Osteoblast (primary cell): Measurements from ENCODE around the gene RFTN1. TPM values are rescaled to one million over a fixed set of nuclear protein-coding genes. Genes with fewer than 3 reads are reported as not detected.

Source experiments
- DNase-seq: peaks from one replicate; pipeline ENCODE4 v3.0.0; 2011; ENCODE audit warnings: low spot score, mixed read lengths; ENCODE audit not compliant: insufficient read length; ENCODE audit errors: missing footprints
- H2AFZ ChIP-seq: 2 replicates; pipeline ENCODE4 v1.6.0; 2011; ENCODE audit warnings: mild to moderate bottlenecking, low read length
- H3K27ac ChIP-seq: 2 replicates; pipeline ENCODE4 v1.5.1; 2011; ENCODE audit warnings: mild to moderate bottlenecking, low read depth, low read length, moderate library complexity
- H3K27me3 ChIP-seq: 2 replicates; pipeline ENCODE4 v1.6.0; 2012; ENCODE audit warnings: mild to moderate bottlenecking, control low read depth, inconsistent platforms, low read length, moderate library complexity; ENCODE audit not compliant: insufficient read depth
- H3K36me3 ChIP-seq: 2 replicates; pipeline ENCODE4 v1.5.1; 2011; ENCODE audit warnings: mild to moderate bottlenecking, low read length, control low read depth, moderate library complexity; ENCODE audit not compliant: insufficient read depth
- H3K4me1 ChIP-seq: 2 replicates; pipeline ENCODE4 v1.5.1; 2011; ENCODE audit warnings: mild to moderate bottlenecking, low read length, control low read depth, moderate library complexity; ENCODE audit not compliant: insufficient read depth
- H3K4me2 ChIP-seq: 2 replicates; pipeline ENCODE4 v1.6.0; 2011; ENCODE audit warnings: mild to moderate bottlenecking, low read length; ENCODE audit not compliant: insufficient read depth
- H3K4me3 ChIP-seq: fragments of 200-600 bp; sonication (generic); 3 replicates; pipeline ENCODE4 v1.5.1; 2012; ENCODE audit warnings: mild to moderate bottlenecking, low read length, inconsistent platforms; ENCODE audit not compliant: insufficient read depth
- H3K79me2 ChIP-seq: 2 replicates; pipeline ENCODE4 v1.6.0; 2012; ENCODE audit warnings: mild to moderate bottlenecking, low read length, control low read depth, inconsistent platforms; ENCODE audit not compliant: insufficient read depth
- H3K9me3 ChIP-seq: 2 replicates; pipeline ENCODE4 v1.5.1; 2011; ENCODE audit warnings: low read depth, low read length, control low read depth
- H4K20me1 ChIP-seq: 2 replicates; pipeline ENCODE4 v1.6.0; 2012; ENCODE audit warnings: mild to moderate bottlenecking, low read length, control low read depth; ENCODE audit not compliant: insufficient read depth
- total RNA-seq: library from RNA; depleted of rRNA; stranded (reverse); fragments of >200 nt; gene quantifications from 2 replicates; pipeline ENCODE4 v1.2.3, GENCODE V29; 2012
- TF ChIP-seq, protein P1 (sequence below): IDR thresholded peaks from 2 replicates; pipeline ENCODE4 v1.5.1; 2011; ENCODE audit warnings: mild to moderate bottlenecking, low read depth, low read length, moderate library complexity; ENCODE audit errors: extremely low read depth

Gene RFTN1
- total RNA-seq, 1 donor, result 99.2 TPM

DNA sequence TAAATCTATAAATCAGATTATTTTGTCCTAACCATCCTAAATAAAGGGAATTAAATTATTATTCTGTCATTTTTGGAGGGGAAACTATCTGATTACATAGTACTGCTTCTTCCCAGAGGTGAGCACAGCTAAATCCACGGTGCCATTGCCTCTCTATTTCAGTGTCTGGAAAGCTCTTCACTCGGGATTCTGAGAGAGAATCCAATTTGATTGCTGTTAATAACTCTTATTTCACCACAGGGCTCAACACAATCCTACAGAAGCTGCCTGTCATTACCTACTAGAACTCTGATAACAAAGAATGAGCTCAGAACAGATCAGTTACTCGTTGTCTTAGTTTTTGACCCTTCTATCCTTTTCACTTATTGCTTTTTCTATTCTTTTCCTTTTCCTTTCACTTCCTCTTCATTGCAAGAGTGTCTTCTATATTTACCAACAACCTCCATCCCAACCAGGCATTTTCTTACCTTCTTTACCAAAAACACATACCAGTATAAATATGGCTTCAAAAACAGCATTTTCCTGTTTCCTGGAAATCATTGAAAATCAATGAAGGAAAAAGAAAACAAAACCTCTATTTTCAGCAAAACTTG is 218.1 kb downstream of the RFTN1 start:
- no peak for DNase-seq
- Histone ChIP-seq H3K4me2 (no peak overlapping the region), H3K4me3 (no peak overlapping the region), H4K20me1 (no peaks in the 10 kb centered on the region), H3K79me2 (no peaks in the 10 kb centered on the region), H3K36me3 (no peaks in the 10 kb centered on the region), H3K27me3 (no peaks in the 10 kb centered on the region), H2AFZ (no peak overlapping the region), H3K4me1 (peaks cover 23% of the 10 kb centered on the region), H3K9me3 (no peaks in the 10 kb centered on the region), H3K27ac (no peak overlapping the region)
- TF ChIP-seq, protein P1, sequence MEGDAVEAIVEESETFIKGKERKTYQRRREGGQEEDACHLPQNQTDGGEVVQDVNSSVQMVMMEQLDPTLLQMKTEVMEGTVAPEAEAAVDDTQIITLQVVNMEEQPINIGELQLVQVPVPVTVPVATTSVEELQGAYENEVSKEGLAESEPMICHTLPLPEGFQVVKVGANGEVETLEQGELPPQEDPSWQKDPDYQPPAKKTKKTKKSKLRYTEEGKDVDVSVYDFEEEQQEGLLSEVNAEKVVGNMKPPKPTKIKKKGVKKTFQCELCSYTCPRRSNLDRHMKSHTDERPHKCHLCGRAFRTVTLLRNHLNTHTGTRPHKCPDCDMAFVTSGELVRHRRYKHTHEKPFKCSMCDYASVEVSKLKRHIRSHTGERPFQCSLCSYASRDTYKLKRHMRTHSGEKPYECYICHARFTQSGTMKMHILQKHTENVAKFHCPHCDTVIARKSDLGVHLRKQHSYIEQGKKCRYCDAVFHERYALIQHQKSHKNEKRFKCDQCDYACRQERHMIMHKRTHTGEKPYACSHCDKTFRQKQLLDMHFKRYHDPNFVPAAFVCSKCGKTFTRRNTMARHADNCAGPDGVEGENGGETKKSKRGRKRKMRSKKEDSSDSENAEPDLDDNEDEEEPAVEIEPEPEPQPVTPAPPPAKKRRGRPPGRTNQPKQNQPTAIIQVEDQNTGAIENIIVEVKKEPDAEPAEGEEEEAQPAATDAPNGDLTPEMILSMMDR, result no peak

DNA sequence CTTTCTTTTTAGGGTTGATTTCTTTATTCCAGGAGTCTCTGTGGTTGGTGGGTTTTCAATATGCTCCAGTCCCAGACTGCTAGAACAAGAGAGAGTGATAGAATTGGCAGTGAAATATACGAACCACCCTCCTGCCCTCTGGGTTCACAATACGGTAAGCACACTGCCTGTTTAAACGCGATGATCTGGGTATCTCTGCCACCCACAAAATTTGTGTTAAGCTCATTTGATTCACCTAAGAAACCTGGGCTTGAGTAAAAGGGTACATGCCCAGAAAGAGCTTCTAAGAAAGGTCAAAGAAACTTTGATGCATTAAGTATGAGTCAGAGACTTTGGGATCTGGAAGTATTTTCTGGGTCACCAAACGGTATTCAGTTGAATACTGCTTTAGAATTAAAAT is 218.7 kb downstream of the RFTN1 start:
- Histone ChIP-seq H3K36me3 (no peaks in the 10 kb centered on the region), H3K9me3 (no peaks in the 10 kb centered on the region), H3K27me3 (no peaks in the 10 kb centered on the region), H3K4me1 (peaks cover 23% of the 10 kb centered on the region), H3K27ac (no peak overlapping the region), H3K4me3 (no peak overlapping the region), H2AFZ (no peak overlapping the region), H3K4me2 (no peak overlapping the region), H4K20me1 (peaks cover 3% of the 10 kb centered on the region), H3K79me2 (no peaks in the 10 kb centered on the region)
- TF ChIP-seq, protein P1, result no peak
- peak; percentile 31 for DNase-seq

DNA sequence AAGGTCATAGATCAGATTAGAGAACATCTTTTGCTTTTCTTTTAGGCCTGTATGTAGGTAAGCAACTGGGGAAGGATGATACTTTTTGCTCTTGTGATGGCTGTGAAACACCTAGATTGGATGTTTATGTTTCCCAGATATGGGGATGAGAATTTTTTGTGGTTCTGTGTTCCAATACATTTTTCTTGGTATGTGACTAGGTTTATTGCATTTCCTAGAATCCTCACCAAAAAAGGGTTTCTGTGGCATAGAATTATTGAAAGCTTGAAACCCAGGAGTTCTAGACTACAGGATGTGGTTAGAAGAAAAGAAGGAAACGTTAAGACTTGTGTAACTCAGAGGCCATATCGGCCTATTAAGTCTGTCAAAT is 222.7 kb downstream of the RFTN1 start:
- peaks cover 34% of the 10 kb centered on the region for H3K4me1 ChIP-seq
- peaks cover 10% of the 10 kb centered on the region for H4K20me1 ChIP-seq
- H3K4me2 ChIP-seq, result no peak overlapping the region
- peak overlapping the region; percentile 15 for H3K27ac ChIP-seq
- H2AFZ ChIP-seq, result no peak overlapping the region
- TF ChIP-seq, protein P1, result no peak
- H3K9me3 ChIP-seq, result no peaks in the 10 kb centered on the region
- H3K4me3 ChIP-seq, result no peak overlapping the region
- H3K79me2 ChIP-seq, result no peaks in the 10 kb centered on the region
- no peaks in the 10 kb centered on the region for H3K36me3 ChIP-seq
- H3K27me3 ChIP-seq, result no peaks in the 10 kb centered on the region
- no peak for DNase-seq

DNA sequence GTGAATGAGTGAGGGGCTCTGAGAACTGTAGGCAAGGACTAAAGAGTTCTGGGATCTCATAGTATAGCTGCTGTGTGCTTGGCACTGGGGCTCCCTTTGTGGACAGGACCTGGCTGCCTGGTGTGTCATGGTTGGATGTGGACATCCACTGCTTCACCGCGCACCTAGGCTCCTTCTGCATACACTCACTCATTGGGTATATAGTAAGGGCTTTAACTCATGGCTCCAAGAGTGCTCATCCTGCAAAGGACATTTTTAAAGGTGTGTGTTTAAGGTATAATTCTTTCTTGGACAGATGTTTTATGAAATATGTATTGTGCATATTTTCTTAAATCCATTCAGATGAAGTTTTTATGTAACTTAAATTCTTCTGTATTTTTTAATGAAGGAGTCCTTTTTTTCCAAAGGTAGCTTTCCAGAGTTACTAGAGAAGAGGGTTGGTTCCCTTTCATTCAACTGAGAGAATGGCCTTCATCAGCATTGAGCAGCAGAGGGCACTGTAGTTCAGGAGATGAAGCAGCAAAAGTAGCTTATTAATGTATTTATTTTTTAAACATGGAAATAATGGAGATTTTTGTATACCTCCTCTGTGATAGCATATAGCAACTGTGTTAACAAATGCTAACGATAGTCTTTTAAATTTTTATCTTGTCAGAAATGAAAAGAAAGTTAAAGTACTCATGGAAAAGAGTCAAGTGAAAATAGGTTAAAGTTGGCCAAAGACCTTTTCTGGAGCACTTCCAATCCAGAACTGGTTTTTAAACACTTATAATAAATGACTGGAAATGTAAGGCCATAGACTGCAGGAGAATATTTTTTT is 223.3 kb downstream of the RFTN1 start:
- DNase-seq, result no peak
- TF ChIP-seq, protein P1, result peak; percentile 87

More for the DNA sequence above, 223.3 kb downstream of the RFTN1 start:
- Histone ChIP-seq H4K20me1 (peaks cover 10% of the 10 kb centered on the region), H3K27me3 (no peaks in the 10 kb centered on the region), H3K4me1 (peaks cover 32% of the 10 kb centered on the region), H3K79me2 (no peaks in the 10 kb centered on the region), H3K27ac (peak overlapping the region; percentile 15), H3K36me3 (no peaks in the 10 kb centered on the region), H3K9me3 (no peaks in the 10 kb centered on the region), H3K4me2 (no peak overlapping the region), H2AFZ (no peak overlapping the region), H3K4me3 (no peak overlapping the region)
